ENCODE data around the gene GARRE1.

- TF ChIP-seq CTCF (conservative IDR thresholded peaks at IDR 0.05; ENCODE audit: low read depth, low read length) (no peak), USF2 (IDR thresholded peaks at IDR 0.05; ENCODE audit: low read depth, low read length) (no peak), POLR2A (IDR thresholded peaks at IDR 0.05; ENCODE audit: low read depth, low read length) (no peak), CEBPB (IDR thresholded peaks at IDR 0.05; ENCODE audit: low read depth, low read length) (no peak)
Observed at GRCh38 chr19:34237283-34237682, 17.1 kb upstream of the GARRE1 start.

Data from IMR-90 (cell line).